Gastroesophageal sphincter (tissue), 4 donors: ENCODE data around the gene GPR162. TPM values are rescaled to one million over a fixed set of nuclear protein-coding genes. Genes with fewer than 3 reads are reported as not detected.

Source experiments
- ATAC-seq: fragments of 150-250 bp; one replicate; pipeline ENCODE4 v1.9.1; 2016; ENCODE audit warnings: mild to moderate bottlenecking, moderate library complexity
- H3K27ac ChIP-seq, 4 donors: fragments of 200-600 bp; sonication (generic) in 3 of 4; 1 replicate in 3 of 4; 2 replicates in 1 of 4; pipeline ENCODE4 v1.5.1; 2016 to 2019
- H3K27me3 ChIP-seq: fragments of 200-600 bp; sonication (generic); one replicate; pipeline ENCODE4 v1.5.1; 2019
- H3K36me3 ChIP-seq, 2 donors: fragments of 200-600 bp; sonication (generic); one replicate each; pipeline ENCODE4 v1.5.1; 2019; ENCODE audit warnings: control low read depth in 1 of 2
- H3K4me1 ChIP-seq, 3 donors: fragments of 200-600 bp; sonication (generic); 1 replicate in 2 of 3; 2 replicates in 1 of 3; pipeline ENCODE4 v1.5.1; 2016 to 2019; ENCODE audit warnings: control low read depth in 2 of 3
- H3K4me3 ChIP-seq, 2 donors: fragments of 200-600 bp; sonication (generic); one replicate each; pipeline ENCODE4 v1.5.1; 2019; ENCODE audit warnings: mild to moderate bottlenecking in 1 of 2, moderate library complexity in 1 of 2
- H3K9me3 ChIP-seq, 3 donors: fragments of 200-600 bp; sonication (generic); one replicate each; pipeline ENCODE4 v1.5.1; 2017 to 2019; ENCODE audit warnings: control low read depth in 2 of 3
- CTCF ChIP-seq, 4 experiments: fragments of 200-600 bp in 2 of 4; fragments of 450-650 bp in 2 of 4; sonication (generic) in 1 of 4; IDR thresholded peaks; one replicate each; pipeline ENCODE4 v1.5.1; 2017 to 2019; ENCODE audit warnings: antibody characterized with exemption in 4 of 4, mild to moderate bottlenecking in 2 of 4, moderate library complexity in 2 of 4
- EP300 ChIP-seq: sonication (generic); formaldehyde crosslinking; IDR thresholded peaks from one replicate; pipeline ENCODE4 v1.6.1; 2017; ENCODE audit warnings: antibody characterized with exemption, mild to moderate bottlenecking
- POLR2A ChIP-seq, 2 donors: fragments of 450-650 bp; IDR thresholded peaks; one replicate each; pipeline ENCODE4 v1.6.1; 2017; ENCODE audit warnings: antibody characterized with exemption in 2 of 2, mild to moderate bottlenecking in 2 of 2, moderate library complexity in 1 of 2
- POLR2AphosphoS5 ChIP-seq: sonication (generic); formaldehyde crosslinking; IDR thresholded peaks from one replicate; pipeline ENCODE4 v1.6.1; 2017; ENCODE audit warnings: antibody characterized with exemption
- WGBS, 2 donors: methylation state at CpG; one replicate each; pipeline ENCODE4 v1.1.5; 2018; ENCODE audit warnings: low coverage in 1 of 2; 5-methylcytosine and 5-hydroxymethylcytosine counted together
- total RNA-seq, 4 donors: library from RNA; depleted of rRNA; stranded (reverse); fragments of >200 nt; gene quantifications; one replicate each; pipeline ENCODE4 v1.1.0, GENCODE V29; 2016

The GPR162 gene
- 1 to 10 TPM; 3.7 to 9.7 (median 3.9) TPM for total RNA-seq

GRCh38 chr12:6821591-6822425 is at the start of gene GPR162:
Gene GPR162 (plus strand): TSS chr12:6821821. CDS start chr12:6823899, 2,078 bp downstream.
- H3K27ac ChIP-seq = peak within 1 kb of the TSS in 3 of 4 donors; percentile 63 to 72 (median 64)

GRCh38 chr12:6772331-6772695 is 49.3 kb upstream of the GPR162 start, which contains the start of gene LAG3:
Gene LAG3 (plus strand): TSS chr12:6772520. CDS start chr12:6772853, 333 bp downstream.
- H3K4me1 ChIP-seq = peaks cover 0 to 73% (median 44%) of the 10 kb centered on the region in 3 donors
- ATAC-seq = peak; percentile 3
- H3K27me3 ChIP-seq = no peaks in the 10 kb centered on the region
- peaks cover 0 to 26% of the 10 kb centered on the region in 2 donors for H3K36me3 ChIP-seq
- 34 to 59% methylated on average over 5 to 7 of the region's 15 CpGs for whole genome bisulfite sequencing, 2 donors
- no peaks in the 10 kb centered on the region for H3K9me3 ChIP-seq
- peak within 1 kb of the TSS in 1 of 2 donors; percentile 42 for H3K4me3 ChIP-seq
- TF ChIP-seq POLR2AphosphoS5 (no peak), EP300 (no peak), POLR2A (IDR thresholded peaks at IDR 0.05) (no peak), CTCF (IDR thresholded peaks at IDR 0.05) (no peak)
- peak within 1 kb of the TSS in 3 of 4 donors; percentile 97 to 99 (median 97) for H3K27ac ChIP-seq

More at GRCh38 chr12:6821591-6822425, at the start of gene GPR162:
- WGBS, 2 donors = 0% methylated on average over 8 of the region's 28 CpGs; no CpG with 5 or more reads in 1 of the 2 donors
- no peaks in the 10 kb centered on the region for H3K9me3 ChIP-seq
- H3K27me3 ChIP-seq = peaks cover 31% of the 10 kb centered on the region
- peak within 1 kb of the TSS; percentile 35 to 56 for H3K4me3 ChIP-seq
- TF ChIP-seq POLR2A (IDR thresholded peaks at IDR 0.05) (no peak), POLR2AphosphoS5 (no peak), CTCF (IDR thresholded peaks at IDR 0.05) (no peak)
- peak; percentile 69 for ATAC-seq
- no peaks in the 10 kb centered on the region for H3K36me3 ChIP-seq
- peaks cover 0 to 51% (median 26%) of the 10 kb centered on the region in 3 donors for H3K4me1 ChIP-seq

GRCh38 chr12:6772726-6773589 is 48.7 kb upstream of the GPR162 start:
- Histone ChIP-seq H3K27me3 (no peaks in the 10 kb centered on the region), H3K27ac (peak overlapping the region in 3 of 4 donors; percentile 97 to 99 (median 97)), H3K9me3 (no peaks in the 10 kb centered on the region), H3K36me3 (peaks cover 0 to 26% of the 10 kb centered on the region in 2 donors), H3K4me3 (peak overlapping the region; percentile 1 to 42), H3K4me1 (peaks cover 0 to 73% (median 43%) of the 10 kb centered on the region in 3 donors)
- WGBS, 2 donors = 82% methylated on average over 4 of the region's 21 CpGs; no CpG with 5 or more reads in 1 of the 2 donors
- ATAC-seq = no peak
- TF ChIP-seq EP300 (no peak), POLR2AphosphoS5 (no peak), POLR2A (IDR thresholded peaks at IDR 0.05) (no peak), CTCF (IDR thresholded peaks at IDR 0.05) (no peak)

GRCh38 chr12:6773590-6774351 is 47.9 kb upstream of the GPR162 start:
- H3K4me1 ChIP-seq = peaks cover 0 to 73% (median 39%) of the 10 kb centered on the region in 3 donors
- 18 to 27% methylated on average over 3 to 10 of the region's 60 CpGs for WGBS, 2 donors
- no peaks in the 10 kb centered on the region for H3K27me3 ChIP-seq
- TF ChIP-seq CTCF (IDR thresholded peaks at IDR 0.05) (no peak), POLR2A (IDR thresholded peaks at IDR 0.05) (no peak), EP300 (no peak), POLR2AphosphoS5 (no peak)
- peaks cover 0 to 26% of the 10 kb centered on the region in 2 donors for H3K36me3 ChIP-seq
- H3K27ac ChIP-seq = peak overlapping the region in 3 of 4 donors; percentile 8 to 97 (median 17)
- peak overlapping the region; percentile 1 to 42 for H3K4me3 ChIP-seq
- ATAC-seq = no peak
- no peaks in the 10 kb centered on the region for H3K9me3 ChIP-seq
